MCF 10A (cell line): ENCODE results near the gene NFIB. TPM values are rescaled to one million over a fixed set of nuclear protein-coding genes. Genes with fewer than 3 reads are reported as not detected.

ENCODE experiments used
- BruUV-seq: library from RNA; stranded (reverse); fragments of 400-500 nt; replicated peaks from 2 replicates; lab custom pipeline; 2021; lab: Mats Ljungman, UMichigan
- CTCF ChIA-PET: fragments of 300-600 bp; sonication (Branson Sonifier 250); formaldehyde crosslinking; extraction: SDS; loops from one replicate; lab custom pipeline; 2021; ENCODE audit warnings: antibody characterized with exemption, inconsistent platforms; lab: Yijun Ruan, JAX
- POLR2A ChIA-PET: fragments of 300-600, 350-650 bp; sonication (Branson Sonifier 250); formaldehyde crosslinking; extraction: SDS; loops from one replicate; lab custom pipeline; 2020; ENCODE audit warnings: antibody characterized with exemption, inconsistent platforms; lab: Yijun Ruan, JAX
- DNase-seq: peaks from one replicate; pipeline ENCODE4 v3.0.0-alpha.2; 2018; ENCODE audit not compliant: unreplicated experiment
- H3K27ac Mint-ChIP-seq: one replicate; pipeline ENCODE4 v1.8.0; 2022; ENCODE audit warnings: mild to moderate bottlenecking, low read depth, mixed read lengths; ENCODE audit not compliant: unreplicated experiment
- H3K27me3 Mint-ChIP-seq: one replicate; pipeline ENCODE4 v1.8.0; 2022; ENCODE audit warnings: mixed read lengths; ENCODE audit not compliant: insufficient read depth, unreplicated experiment
- H3K36me3 Mint-ChIP-seq: one replicate; pipeline ENCODE4 v1.8.0; 2022; ENCODE audit warnings: mild to moderate bottlenecking, moderate library complexity, mixed read lengths; ENCODE audit not compliant: insufficient read depth, unreplicated experiment
- H3K4me1 Mint-ChIP-seq: one replicate; pipeline ENCODE4 v1.8.0; 2022; ENCODE audit warnings: mixed read lengths; ENCODE audit not compliant: insufficient read depth, unreplicated experiment
- H3K4me3 Mint-ChIP-seq: one replicate; pipeline ENCODE4 v1.8.0; 2022; ENCODE audit warnings: mild to moderate bottlenecking, moderate library complexity, mixed read lengths; ENCODE audit not compliant: unreplicated experiment
- H3K9me3 Mint-ChIP-seq: one replicate; pipeline ENCODE4 v1.8.0; 2022; ENCODE audit warnings: mixed read lengths; ENCODE audit not compliant: unreplicated experiment
- CTCF ChIP-seq: fragments of 200-600 bp; IDR thresholded peaks from one replicate; pipeline ENCODE4 v1.8.0; 2022; ENCODE audit warnings: antibody characterized with exemption, mild to moderate bottlenecking; ENCODE audit not compliant: unreplicated experiment
- intact Hi-C: fragments of 100-400 bp; cut with micrococcal nuclease; formaldehyde crosslinking; loops from 2 replicates; pipeline ENCODE4 v1.14.1; 2022
- total RNA-seq: library from RNA; stranded (reverse); gene quantifications from 2 replicates; pipeline ENCODE4 v1.2.3, GENCODE V29; 2022

The NFIB gene
- total RNA-seq, 1 experiment from 2014 or later = 70.8 TPM

DNA sequence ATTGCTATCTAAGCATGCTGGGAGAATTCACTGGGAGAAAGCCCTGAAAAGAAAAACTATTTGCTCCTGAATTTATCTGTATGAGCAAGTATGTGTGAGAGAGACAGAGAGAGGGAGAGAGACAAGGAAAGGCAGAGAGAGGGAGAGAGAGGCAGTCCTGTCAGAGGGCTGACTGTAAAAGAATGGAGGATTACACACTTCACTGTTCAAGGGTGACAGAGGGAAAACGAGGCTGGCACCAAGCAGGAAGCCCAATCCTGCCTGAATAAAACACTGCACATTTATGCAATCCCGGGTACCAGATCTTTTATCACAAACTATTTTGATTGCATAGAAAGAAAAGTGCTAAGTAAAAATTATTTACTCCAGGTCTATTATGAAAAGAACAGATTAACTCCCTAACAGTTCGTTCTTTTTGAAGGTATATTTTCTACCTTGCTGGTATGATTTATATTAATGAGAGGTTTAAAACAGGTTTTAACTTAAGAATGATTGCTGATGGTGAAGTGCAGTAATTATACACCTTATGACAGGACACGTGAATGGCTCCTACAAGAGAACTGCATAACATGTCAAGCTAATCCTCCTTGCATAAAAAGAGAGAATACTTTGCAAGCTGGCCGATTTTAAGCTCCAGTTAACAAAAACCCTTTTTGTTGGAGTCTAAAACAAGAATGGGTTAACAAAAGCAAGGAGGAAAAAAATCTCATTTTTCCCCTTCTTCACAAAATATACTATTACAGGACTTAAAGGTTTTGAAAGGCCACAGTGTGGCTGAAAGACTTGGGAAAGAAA, 82.5 kb downstream of the NFIB start:
- no peaks in the 10 kb centered on the region for H3K27me3 Mint-ChIP-seq
- no peak for TF ChIP-seq CTCF
- DNase-seq = no peak
- ChIA-PET CTCF (interaction anchor here (0.7 to 1.5 kb wide), 2 partner anchors 27 to 122 kb away, joined by 3 to 4 read pairs; no protein-coding TSS in a partner anchor), POLR2A (interaction anchor here (0.9 kb wide), 1 partner anchor 10 kb away, joined by 3 read pairs; no protein-coding TSS in a partner anchor)
- no TSS peak for BruUV-seq
- no peaks in the 10 kb centered on the region for H3K9me3 Mint-ChIP-seq
- H3K27ac Mint-ChIP-seq = no peak overlapping the region
- intact Hi-C loops = no loop called here
- H3K4me3 Mint-ChIP-seq = no peak overlapping the region
- H3K4me1 Mint-ChIP-seq = no peaks in the 10 kb centered on the region
- H3K36me3 Mint-ChIP-seq = peaks cover 5% of the 10 kb centered on the region

GRCh38 chr9:14228602-14229001, 85.3 kb downstream of the NFIB start:
- POLR2A ChIA-PET = interaction anchor here (2.0 kb wide), 1 partner anchor 10 kb away, joined by 9 read pairs; no protein-coding TSS in a partner anchor
- no peak for DNase-seq
- no peak overlapping the region for H3K27ac Mint-ChIP-seq
- no peaks in the 10 kb centered on the region for H3K27me3 Mint-ChIP-seq
- H3K36me3 Mint-ChIP-seq = peaks cover 19% of the 10 kb centered on the region
- BruUV-seq = no TSS peak
- TF ChIP-seq CTCF = no peak
- H3K4me3 Mint-ChIP-seq = no peak overlapping the region
- intact Hi-C loops = no loop called here
- no peaks in the 10 kb centered on the region for H3K9me3 Mint-ChIP-seq
- no peaks in the 10 kb centered on the region for H3K4me1 Mint-ChIP-seq
- CTCF ChIA-PET = no interaction called here

DNA sequence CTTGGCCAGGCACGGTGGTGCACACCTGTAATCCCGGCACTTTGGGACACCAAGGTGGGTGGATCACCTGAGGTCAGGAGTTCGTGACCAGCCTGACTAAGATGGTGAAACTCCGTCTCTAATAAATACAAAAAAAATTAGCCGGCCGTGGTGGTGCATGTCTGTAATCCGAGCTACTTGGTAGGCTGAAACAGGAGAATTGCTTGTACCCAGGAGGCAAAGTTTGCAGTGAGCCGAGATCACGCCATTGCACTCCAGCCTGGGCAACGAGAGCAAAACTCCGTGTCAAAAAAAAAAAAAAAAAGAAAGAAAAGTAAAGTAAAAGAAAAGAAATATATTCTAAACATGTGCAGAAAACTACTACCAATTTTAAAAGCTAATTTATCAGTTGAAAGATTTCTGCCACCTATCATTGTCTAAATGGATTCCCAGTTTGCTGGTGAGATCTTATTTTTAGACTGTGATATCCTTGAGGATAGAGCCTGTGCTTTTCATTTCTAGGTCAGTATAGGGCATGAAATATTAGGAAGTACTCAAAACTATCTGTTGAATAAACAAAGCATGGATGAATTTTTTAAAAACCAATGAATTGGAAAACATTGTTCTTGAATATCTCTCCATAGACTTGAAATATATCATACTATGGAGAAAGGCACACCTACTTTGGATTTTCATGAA, 86.9 kb downstream of the NFIB start:
- H3K4me1 Mint-ChIP-seq = peaks cover 6% of the 10 kb centered on the region
- POLR2A ChIA-PET = interaction anchor here (0.6 to 0.7 kb wide), 2 partner anchors 42 to 326 kb away, joined by 3 read pairs; no protein-coding TSS in a partner anchor
- DNase-seq = no peak
- TF ChIP-seq CTCF = no peak
- CTCF ChIA-PET = interaction anchor here (0.7 to 0.9 kb wide), 2 partner anchors 26 to 799 kb away, joined by 3 read pairs; no protein-coding TSS in a partner anchor
- no peak overlapping the region for H3K27ac Mint-ChIP-seq
- no peaks in the 10 kb centered on the region for H3K27me3 Mint-ChIP-seq
- H3K4me3 Mint-ChIP-seq = no peak overlapping the region
- H3K36me3 Mint-ChIP-seq = peaks cover 28% of the 10 kb centered on the region
- BruUV-seq = no TSS peak
- no peaks in the 10 kb centered on the region for H3K9me3 Mint-ChIP-seq
- intact Hi-C loops = no loop called here

- H3K9me3 Mint-ChIP-seq = no peaks in the 10 kb centered on the region
- POLR2A ChIA-PET = interaction anchor here (0.9 to 3.8 kb wide), 5 partner anchors 12 to 97 kb away, joined by 3 to 56 read pairs (median 7); no protein-coding TSS in a partner anchor
- H3K36me3 Mint-ChIP-seq = peaks cover 38% of the 10 kb centered on the region
- DNase-seq = no peak
- H3K27ac Mint-ChIP-seq = no peak overlapping the region
- H3K27me3 Mint-ChIP-seq = no peaks in the 10 kb centered on the region
- intact Hi-C loops = no loop called here
- H3K4me1 Mint-ChIP-seq = peaks cover 30% of the 10 kb centered on the region
- CTCF ChIA-PET = interaction anchor here (0.6 kb wide), 2 partner anchors 129 to 173 kb away, joined by 3 read pairs; no protein-coding TSS in a partner anchor
- TF ChIP-seq CTCF = no peak
- H3K4me3 Mint-ChIP-seq = no peak overlapping the region
- BruUV-seq = no TSS peak
Measured at GRCh38 chr9:14223081-14223480, 90.9 kb downstream of the NFIB start.
